NCI-H1092 treated with DMSO at 0.1 percent for 48 hours (cell line): Measurements from ENCODE around the gene USP13.

Source experiments
- DNase-seq: peaks from one replicate; lab custom pipeline; 2025; lab: John Stamatoyannopoulos, UW

Gene USP13

GRCh38 chr3:179797192-179797591 is 144.4 kb downstream of the USP13 start:
- DNase-seq, result no peak

- DNase-seq, result no peak
Observed at GRCh38 chr3:179801263-179801662, 148.4 kb downstream of the USP13 start.

- DNase-seq, result no peak
Observed at GRCh38 chr3:179801856-179802255, 149.0 kb downstream of the USP13 start.

GRCh38 chr3:179806177-179806576 is 153.3 kb downstream of the USP13 start:
- no peak for DNase-seq

- DNase-seq, result no peak
Observed at GRCh38 chr3:179807588-179807987, 154.7 kb downstream of the USP13 start.

- DNase-seq, result no peak
Observed at GRCh38 chr3:179809639-179810038, 156.8 kb downstream of the USP13 start.

GRCh38 chr3:179811321-179812095 is 158.7 kb downstream of the USP13 start:
- DNase-seq, result peak; percentile 59

GRCh38 chr3:179812096-179812382 is 159.2 kb downstream of the USP13 start:
- DNase-seq, result no peak

- no peak for DNase-seq
Observed at GRCh38 chr3:179819379-179819778, 166.5 kb downstream of the USP13 start.

GRCh38 chr3:179822296-179822695 is 169.5 kb downstream of the USP13 start:
- no peak for DNase-seq

- DNase-seq, result no peak
Observed at GRCh38 chr3:179825527-179826246, 172.8 kb downstream of the USP13 start.

- DNase-seq, result no peak
Observed at GRCh38 chr3:179826247-179826637, 173.4 kb downstream of the USP13 start.

- DNase-seq, result no peak
Observed at GRCh38 chr3:179828738-179829137, 175.9 kb downstream of the USP13 start.

- no peak for DNase-seq
Observed at GRCh38 chr3:179829401-179829800, 176.6 kb downstream of the USP13 start.

GRCh38 chr3:179832333-179832854 is 179.6 kb downstream of the USP13 start:
- no peak for DNase-seq

GRCh38 chr3:179833294-179833693 is 180.5 kb downstream of the USP13 start:
- DNase-seq, result no peak

GRCh38 chr3:179837374-179837773 is 184.5 kb downstream of the USP13 start:
- DNase-seq, result no peak
